ENCODE measurements around the gene TRAPPC12.

TRAPPC12 gene

DNA sequence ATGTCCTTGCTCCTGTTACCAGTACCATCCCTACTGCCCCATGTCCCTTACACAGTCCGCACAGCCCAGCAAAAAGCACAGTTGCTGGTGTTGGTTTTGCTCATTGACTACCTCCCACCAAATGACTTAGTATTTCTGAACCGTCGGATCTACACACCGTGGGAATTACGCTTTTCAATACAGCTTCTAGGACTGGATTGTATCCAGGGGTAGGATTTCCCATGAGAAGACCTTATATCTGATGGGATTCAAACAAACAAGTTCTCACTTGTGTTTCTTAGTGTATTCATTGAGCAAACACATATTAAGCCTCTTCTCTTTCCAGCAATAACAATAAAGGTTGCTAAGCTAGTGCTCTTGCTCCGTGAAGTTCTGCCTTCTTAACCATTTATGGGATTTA is 25.8 kb downstream of the TRAPPC12 start:
- no peak for DNase-seq
- intact Hi-C loops (cut with DNase I): no loop called here

DNA sequence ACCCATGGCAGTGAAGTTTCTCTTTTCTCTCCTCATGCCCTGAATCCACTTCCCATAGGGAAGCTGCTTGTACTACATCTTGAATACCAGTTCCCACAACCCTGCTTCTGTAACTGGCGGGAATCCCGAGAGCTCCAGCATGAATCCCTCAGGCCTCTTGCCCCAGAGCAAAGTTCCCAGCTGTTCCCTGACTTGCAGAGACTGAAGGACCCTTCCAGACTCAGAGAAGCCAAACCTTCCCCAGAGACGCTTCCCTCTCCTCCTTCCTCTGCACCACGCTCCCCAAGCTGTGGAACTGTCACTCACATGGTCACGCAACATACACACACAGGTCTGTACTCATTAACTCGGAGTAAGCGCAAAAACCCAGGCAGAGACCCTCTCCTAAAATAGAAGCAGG is 26.4 kb downstream of the TRAPPC12 start:
- no peak for DNase-seq
- intact Hi-C loops (cut with DNase I): no loop called here

DNA sequence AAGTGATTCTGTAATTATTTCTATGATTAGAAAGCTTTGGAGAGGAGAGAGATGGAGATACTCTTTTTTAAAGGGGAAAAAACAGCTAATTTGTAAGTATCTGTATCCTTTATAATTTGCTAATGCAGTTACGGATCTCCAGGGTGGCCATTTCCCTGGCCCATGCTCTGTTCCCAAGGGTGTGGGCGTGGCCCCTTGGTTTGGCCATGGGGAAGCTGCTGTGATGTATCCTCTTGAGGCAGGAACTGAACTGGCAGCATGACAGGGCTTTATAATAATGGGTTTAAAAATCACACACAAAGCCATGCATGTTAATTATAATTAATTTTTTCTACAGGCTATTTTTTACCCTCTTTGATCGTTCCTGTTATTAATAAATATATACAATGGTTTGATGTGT is 27.0 kb downstream of the TRAPPC12 start:
- intact Hi-C loops (cut with DNase I): no loop called here
- no peak for DNase-seq

DNA sequence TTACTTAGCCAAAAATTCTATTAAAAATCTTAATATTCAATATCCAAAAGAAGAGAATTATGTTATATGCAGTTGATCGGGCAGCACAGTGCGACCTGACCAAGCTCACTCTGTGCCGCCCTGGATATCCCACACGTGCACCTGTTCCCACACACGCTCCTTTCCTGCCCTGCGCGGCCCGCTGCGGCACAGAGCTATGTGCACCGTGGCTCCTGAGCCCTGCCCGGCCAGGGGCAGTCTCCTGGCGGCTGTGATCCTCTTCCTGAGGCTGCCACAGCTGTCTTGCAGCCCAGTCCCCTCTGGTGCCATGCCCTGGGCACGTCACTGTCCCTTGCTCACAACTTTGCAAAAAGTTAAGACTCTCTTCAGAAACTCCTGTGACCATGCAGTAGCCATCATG is 29.3 kb downstream of the TRAPPC12 start:
- intact Hi-C loops (cut with DNase I): no loop called here
- DNase-seq: peak in 1 of 10 donors; percentile 74

DNA sequence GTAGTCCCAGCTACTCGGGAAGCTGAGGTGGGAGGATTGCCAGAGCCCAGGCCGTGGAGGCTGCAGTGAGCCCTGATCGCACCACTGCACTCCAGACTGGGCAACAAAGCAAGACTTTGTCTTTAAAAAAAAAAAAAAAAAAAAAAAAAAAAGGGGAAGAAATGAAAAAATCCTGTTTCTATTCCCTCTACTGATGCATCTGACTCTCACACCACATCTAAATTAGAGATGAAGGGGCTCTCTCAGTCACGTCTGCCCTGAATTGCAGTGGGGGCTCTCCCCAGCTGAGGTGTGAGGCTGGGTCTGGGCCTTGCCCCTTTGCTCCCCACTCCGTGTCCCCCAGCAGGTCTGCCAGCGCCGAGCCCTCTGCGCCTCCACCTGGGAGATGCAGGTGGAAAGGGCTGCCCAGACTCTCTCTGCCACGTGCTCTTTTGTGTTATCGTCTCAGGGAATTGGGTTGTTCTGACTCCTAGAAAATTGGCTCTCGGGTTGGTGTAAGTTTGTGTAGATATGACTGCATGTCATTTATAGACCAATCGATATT is 30.2 kb downstream of the TRAPPC12 start:
- intact Hi-C loops (cut with DNase I): no loop called here
- no peak for DNase-seq

DNA sequence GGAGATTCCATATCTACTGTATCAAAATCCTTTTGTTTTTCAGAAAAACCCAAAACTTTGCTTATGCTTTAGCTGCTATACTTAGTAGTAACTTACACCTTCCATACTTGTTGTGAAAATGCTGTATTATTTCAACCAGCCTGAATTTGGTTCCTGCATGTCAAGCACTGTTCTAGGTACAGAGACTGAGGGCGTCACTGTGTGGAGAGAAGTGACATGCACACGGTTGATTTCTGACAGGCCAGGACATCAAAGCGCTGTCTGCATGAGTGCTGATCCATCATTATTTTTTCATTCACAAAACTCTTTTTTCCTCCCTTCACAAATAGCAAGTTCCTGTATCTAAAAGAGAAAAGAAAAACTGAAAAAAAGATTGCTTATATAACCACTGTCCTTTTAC is 31.6 kb downstream of the TRAPPC12 start:
- intact Hi-C loops (cut with DNase I): no loop called here
- DNase-seq: no peak

DNA sequence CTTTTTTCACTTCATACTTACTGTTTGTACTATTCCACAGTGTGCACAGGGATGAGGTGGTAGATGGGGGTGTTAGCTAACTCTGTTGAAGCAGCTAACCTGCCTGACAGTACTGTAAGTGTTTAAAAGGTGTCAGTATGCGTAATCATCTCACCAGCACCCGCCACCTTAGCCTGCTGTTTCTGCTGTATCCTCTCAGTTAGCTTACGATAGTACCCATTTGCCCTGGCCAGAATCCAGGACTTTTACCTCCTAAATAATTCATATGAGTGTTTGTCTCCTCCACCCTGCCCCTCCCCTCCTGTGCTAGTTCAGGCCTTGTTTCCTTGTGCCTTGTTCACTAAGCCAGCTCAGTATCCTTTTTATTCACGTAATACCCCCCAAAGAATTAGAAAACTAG is 34.2 kb downstream of the TRAPPC12 start:
- DNase-seq: no peak
- intact Hi-C loops (cut with DNase I): no loop called here

DNA sequence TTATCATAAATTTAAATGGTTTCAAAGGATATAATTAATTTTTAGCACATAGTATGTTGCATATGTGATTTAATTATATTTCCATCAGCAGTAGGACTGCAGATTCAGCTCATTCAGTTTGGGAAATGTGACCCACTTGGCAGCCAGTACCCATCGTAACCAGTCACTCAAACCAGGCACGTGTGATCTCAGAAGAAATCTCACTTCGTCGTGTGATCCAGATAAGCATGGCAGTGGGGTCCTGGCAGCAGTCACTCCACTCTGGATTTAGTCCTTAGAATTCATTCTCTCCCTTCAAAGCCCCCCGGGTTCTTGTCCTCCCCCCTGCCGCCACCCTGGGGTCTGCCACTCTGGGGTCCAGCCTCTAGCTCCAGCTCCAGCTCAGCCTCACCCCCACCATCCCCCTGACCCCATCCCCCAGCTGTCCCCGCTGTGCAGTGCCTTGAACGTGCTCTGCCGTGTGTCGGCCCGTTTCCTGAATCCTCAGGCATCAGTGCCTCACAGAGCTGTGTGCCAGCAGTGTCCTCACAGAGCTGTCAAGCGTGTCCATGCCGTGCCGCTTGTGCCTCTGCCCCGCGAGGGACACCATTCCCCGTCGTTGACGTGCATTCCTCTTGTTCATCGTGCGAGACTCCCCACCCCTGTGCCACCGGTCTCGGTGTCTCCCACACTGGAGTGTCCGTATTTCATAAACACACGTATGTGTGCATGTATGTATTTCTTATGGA is 34.8 kb downstream of the TRAPPC12 start:
- intact Hi-C loops (cut with DNase I): no loop called here
- DNase-seq: no peak

DNA sequence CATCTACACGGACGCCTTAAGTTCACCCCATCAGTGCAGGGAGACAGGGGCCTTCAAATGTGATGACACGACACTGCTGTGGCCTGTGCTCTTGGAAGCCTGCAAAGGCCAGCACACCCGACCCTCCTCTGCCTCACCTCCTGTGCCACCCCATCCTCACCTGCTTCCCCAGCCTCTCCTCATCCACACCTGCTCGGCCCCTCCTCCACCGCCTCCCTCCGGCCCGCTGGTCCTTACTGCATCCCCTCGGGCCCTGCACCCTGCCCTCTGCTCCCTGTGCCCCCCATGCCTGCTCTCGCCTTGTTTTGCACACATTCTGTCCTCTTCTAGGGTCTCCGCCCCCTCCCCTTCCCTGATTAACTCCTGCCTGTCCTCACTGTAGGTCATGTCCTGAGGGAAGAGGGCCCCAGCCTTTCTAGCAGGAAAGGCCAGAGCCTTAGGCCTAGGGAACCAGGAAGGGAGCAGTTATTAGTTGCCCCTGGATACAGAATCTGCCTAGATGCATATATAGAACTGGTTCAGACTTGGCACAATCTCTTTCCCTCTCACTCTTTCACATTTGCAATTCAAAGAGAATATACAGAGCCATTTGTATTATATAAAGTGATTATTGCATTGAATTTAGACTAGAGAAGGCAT is 39.4 kb downstream of the TRAPPC12 start:
- peak in 1 of 10 donors; percentile 73 for DNase-seq
- intact Hi-C loops (cut with DNase I): no loop called here

DNA sequence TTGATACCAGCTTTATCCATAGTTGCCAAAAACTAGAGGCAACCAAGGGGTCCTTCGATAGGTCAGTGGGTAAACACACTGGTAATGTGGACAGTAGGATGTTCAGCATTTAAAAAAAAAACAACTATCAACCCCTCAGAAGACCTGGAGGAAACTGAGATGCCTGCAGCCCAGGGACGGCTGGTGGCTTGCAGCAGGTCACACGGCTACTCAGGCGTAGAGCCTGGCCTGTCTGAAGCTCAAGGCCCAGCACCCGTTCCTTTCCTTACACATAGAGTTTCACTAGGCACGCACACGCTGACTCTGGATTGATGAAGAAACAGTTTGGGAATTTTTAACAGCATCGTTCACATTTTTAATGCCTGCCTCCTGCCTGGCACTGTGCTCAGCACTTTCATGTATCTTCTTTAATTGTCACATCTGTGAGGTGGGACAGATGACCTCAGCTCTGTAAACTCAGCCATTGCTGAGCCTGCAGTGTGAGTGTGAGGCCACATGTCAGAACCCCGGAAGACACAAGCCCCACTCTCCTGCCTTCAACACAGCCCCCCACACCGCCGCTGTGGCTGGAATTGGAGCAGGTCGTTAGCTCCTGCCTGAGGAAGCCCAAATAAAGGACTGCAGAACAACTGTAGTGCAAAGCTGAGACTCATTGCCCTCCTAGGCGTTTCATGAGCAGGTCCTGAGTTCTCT is 40.7 kb downstream of the TRAPPC12 start:
- no peak for DNase-seq
- intact Hi-C loops (cut with DNase I): loop anchor here (5.0 kb wide), 1 partner anchor 232 kb away; no protein-coding TSS in a partner anchor

DNA sequence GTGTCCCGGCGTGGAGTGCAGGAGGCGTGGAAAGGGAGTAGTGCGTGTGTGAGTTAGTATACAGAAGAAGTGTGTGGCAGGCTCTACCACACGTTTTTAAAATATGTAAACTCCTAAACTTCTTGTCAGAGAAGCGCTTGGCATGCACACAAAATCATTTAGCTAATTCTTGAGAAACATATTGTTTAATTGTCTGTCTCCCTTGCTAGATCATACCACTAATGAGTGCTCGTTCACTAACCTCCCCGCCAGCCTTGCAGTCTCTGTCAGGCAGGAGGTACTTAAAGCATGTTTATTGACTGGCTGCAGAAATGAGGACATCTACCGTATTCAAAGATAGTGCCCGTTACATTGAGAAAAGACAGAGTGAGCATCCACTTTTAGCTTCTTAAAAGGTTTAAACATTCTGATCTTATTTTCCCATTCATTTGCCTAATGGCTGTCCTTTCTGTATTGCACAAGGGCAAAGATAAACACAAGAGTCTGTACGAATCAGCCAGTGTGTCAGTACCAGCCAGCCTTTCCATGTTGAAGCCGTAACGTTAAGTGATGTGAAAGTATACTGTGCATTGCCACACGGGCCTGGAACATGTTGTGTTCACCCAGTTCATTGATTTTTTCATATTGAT is 41.4 kb downstream of the TRAPPC12 start:
- intact Hi-C loops (cut with DNase I): loop anchor here (5.0 kb wide), 1 partner anchor 231 kb away; no protein-coding TSS in a partner anchor
- no peak for DNase-seq

DNA sequence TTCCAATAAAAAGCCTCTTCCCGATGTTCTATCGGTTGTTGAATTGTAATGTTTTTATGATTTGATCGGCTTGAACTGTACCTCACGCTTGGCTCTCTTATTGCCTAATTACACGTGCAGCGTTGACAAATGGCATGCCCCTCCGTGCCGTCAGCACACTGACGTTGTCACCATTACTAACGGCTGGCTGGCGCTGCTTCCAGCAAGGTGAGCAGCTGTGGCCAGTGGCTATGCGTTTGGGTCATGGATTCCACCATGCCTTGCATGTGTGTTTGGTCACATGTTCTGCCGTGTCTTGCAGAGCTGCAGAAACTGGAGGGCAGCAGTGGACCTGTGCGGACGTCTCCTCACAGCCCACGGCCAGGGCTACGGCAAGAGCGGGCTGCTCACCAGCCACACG is 42.1 kb downstream of the TRAPPC12 start:
- intact Hi-C loops (cut with DNase I): loop anchor here (5.0 kb wide), 1 partner anchor 231 kb away; no protein-coding TSS in a partner anchor
- DNase-seq: no peak

DNA sequence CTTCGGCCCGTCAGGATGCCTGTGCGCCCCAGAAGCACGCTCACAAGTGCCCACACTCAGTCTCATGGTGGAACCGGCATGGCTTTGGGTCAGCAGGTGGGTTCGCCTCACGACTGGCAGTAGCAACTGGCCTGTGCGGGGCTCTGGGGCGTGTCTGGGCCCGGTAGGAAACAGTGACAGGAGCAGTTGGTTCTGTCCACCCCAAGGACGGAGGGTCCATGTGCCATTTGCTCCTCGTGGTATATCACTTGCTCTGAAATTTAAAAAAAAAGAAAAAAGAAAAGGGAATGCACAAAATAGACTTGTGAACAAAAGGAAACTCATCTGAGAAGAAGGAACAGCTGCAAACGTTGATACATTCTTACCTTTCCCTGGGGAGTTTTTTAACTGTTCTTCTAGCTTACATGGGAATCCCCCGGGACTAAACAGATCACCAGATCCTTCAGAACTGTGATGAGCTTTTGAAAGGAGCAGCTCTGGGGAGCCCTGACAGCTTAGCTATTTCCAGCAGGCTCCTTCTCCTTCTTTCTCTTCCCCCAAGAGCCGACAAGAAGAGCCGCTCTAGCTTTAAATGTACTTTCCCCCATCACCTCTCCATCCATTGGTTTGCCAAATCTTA is 42.8 kb downstream of the TRAPPC12 start:
- intact Hi-C loops (cut with DNase I): loop anchor here (5.0 kb wide), 1 partner anchor 230 kb away; no protein-coding TSS in a partner anchor
- no peak for DNase-seq

DNA sequence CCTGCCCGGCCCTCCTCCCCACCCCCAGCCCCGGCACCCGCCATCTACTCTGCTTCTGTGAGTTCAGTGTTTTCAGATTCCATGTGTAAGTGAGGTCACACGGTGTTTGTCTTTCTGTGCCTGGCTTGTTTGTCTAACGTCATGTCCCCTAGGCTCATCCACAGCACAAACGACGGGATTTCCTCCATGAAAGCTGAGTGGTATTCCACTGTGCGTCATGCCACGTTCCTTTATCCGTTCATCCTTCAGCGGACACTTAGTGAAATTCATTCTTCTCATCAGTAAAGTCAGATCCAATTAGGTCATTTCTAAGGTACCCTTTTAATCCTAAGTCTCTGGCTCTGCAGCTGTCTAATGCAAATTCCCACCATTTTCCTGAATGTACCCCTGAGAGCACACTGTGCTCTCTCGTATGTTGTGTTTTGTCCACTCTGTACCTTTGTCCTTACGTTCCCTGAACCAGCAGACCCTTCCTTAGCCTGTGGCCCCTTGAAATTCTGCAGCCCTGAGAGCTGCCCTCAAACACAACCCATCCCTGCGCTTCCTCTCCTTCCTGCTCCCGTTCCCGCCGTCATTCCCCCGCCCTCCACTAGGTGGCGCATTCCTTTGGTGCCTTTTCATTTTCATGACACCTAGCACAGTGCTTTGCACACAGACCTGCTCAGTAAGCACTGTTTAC is 44.1 kb downstream of the TRAPPC12 start:
- peak in 5 of 10 donors; percentile 65 to 93 (median 73) for DNase-seq
- intact Hi-C loops (cut with DNase I): loop anchor here (5.0 kb wide), 1 partner anchor 229 kb away; no protein-coding TSS in a partner anchor

DNA sequence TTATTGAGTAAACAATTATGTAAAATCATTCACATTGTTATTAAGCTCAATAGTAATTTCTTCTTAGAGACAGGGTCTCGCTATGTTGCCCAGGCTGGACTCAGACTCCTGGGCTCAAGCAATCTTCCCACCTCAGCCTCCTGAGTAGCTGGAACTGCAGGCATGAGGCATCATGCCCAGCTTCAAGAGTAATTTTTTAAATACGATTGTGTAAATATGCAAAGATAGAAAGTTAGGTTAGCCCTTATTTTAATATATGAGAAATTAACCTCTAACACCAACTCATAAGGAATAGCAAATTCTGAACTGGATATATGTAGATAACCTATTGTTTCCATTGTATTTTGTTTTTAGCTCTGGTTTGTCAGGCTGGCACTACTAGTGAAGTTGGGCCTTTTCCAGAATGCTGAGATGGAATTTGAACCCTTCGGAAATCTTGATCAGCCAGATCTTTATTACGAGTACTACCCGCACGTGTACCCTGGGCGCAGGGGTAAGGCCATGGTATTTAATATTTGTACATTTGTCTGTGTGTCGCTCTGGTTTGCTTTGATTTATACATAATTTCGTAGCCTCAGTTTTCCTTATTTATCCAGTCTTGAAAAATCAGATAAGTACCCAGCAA is 44.8 kb downstream of the TRAPPC12 start:
- intact Hi-C loops (cut with DNase I): loop anchor here (5.0 kb wide), 1 partner anchor 228 kb away; no protein-coding TSS in a partner anchor
- no peak for DNase-seq

DNA sequence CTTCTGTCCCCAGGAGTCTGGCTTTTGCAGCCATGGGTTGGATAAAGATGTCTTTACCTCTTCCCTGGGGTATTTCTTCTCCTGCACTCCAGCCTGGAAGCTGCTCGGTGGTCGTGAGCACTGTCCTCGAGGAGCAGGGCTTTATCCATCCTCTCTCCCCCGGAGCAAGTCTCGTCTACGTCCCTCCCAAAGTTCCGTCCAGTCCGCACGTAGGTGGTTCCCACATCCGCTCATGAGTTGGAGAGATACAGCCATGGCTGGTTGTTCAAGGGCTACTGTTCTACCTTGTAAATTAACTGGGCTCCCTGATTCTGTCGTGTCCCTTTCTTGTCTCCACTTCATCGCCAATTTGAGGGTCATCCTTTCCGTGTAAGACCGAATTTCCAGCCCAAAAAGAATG is 47.1 kb downstream of the TRAPPC12 start:
- intact Hi-C loops (cut with DNase I): no loop called here
- DNase-seq: no peak

DNA sequence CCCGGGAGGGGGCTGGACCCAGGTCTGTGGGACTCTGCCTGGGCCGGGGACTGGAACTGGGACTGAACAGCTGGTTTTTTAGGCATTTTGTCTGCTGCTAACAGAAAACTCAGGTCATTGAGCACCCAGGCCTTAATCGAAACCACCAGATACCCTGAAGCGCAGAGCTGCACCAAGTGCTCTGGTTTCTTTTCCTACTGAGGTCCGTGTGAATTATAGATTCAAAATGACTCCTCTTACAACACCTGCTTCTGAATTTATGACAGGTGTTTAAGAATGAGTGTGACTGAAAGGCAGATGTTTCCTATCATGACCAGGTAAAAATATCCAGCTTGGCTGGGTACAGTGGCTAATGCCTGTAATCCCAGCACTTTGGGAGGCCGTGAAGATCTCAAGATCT is 47.8 kb downstream of the TRAPPC12 start:
- DNase-seq: no peak
- intact Hi-C loops (cut with DNase I): no loop called here

DNA sequence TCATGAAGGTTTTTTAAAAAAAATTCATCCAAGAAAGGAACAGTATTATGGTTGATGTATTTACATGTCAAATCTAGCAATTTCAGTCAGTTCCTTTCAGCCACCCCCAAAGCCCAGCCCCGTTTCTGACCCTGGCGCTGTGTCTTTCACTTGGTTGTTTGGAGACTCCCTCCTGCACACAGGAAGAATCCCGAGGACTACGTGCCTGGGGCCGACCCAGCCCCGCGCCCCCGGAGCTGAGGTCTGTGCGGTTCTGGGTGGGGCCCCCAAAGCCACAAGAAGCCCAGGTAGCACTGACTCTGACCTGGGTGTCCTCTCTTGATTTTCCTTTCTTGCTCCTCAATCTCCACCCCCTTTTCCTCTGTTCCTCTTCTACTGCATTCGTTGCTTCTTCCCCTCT is 49.1 kb downstream of the TRAPPC12 start:
- DNase-seq: no peak
- intact Hi-C loops (cut with DNase I): no loop called here

DNA sequence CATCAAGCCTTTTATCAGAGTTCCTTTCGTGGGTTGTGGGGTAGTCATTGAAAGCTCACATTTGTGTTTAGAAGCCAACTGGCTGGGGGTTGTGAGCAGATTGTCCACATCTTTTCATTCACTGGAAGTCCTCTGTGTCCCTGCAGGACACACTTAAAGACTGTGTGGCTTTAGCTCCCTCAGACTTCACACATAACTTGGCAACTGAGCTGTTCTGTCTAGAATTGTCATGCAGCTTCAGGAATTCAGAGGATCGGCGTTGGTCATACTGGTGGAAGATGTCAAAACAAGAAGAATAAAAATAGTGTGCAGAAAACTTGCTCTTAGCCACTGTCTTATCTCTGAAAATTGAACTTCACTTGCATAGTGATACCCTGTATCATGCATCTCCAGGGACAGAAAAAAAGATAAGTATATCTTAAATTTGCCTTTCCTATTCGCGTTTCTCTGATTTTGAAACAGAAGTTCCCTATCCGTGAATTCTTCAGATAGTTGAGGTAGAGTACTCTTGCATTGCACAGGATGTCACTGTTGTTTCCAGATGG is 49.6 kb downstream of the TRAPPC12 start:
- intact Hi-C loops (cut with DNase I): no loop called here
- DNase-seq: no peak

Data from posterior cingulate gyrus (tissue), 11 donors.